Stimulated activated CD8-positive, alpha-beta memory T cell treated with anti-CD3 and anti-CD28 coated beads, Interleukin-15, amount 100 ng/mL, for 1 hour (primary cell): Measurements from ENCODE around the gene KCTD1.
"Not testable (repeated sequence)": the region's sequence is repeated elsewhere in the genome, so short reads cannot be mapped to it uniquely, and the experiment has no call there.

Experiments used
- DNase-seq: peaks from one replicate; pipeline ENCODE4 v3.0.0-alpha.2; 2020; ENCODE audit warnings: low read depth

KCTD1 gene

DNA sequence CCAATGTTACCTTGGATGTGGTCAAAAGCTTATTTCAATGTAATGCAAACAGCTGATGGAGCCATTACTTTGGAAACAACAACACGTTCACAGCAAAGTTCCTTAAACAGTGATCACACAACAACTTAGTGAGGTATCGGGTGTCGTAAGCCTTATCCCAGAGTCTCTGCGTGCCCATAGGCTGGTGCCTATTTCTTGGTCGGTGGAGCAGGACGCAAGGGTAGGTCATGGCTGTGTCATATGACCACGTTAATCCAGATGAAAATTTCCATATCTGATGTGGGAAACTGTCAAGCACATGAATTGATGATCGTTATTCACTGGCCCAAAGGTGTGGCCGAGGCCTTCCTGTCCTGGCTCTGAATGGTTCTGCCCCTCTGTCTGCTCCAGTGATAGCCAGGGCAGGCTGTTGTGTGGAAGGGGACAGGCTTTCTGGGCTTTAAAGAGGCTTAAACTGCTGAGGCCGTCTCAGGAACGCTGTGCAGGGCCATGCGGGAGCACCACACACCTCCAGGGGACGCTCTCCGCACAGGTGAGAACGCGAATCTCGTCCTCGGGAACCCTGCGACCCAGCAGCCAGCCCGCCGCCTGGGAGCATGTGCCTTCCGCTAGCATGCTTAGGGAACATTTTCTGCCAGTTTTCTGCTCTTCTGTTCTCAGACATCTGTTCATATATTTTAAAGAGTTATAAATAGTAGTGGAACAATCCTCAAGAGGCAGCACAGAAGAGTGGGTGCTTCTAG is 90.6 kb downstream of the KCTD1 start:
- DNase-seq, result no peak

DNA sequence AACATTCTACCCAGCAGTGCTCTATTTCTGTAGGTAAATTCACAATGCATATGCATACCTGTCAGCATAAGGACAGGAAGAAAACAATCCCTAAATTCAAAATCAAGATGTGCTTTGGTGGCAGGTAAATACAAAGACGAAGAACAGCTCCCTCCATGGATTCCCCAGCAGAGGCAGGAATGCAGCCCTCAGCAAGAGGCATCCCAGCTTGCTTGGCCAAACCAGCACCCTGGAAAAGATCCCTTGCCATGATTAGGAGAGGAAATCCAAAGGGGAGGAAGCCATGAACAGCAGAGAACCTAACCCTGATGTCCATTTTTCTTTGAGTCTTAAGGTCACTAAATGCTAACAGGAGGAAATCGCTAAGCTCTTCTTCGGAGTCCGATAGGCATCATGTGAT is 91.2 kb downstream of the KCTD1 start:
- DNase-seq, result no peak

DNA sequence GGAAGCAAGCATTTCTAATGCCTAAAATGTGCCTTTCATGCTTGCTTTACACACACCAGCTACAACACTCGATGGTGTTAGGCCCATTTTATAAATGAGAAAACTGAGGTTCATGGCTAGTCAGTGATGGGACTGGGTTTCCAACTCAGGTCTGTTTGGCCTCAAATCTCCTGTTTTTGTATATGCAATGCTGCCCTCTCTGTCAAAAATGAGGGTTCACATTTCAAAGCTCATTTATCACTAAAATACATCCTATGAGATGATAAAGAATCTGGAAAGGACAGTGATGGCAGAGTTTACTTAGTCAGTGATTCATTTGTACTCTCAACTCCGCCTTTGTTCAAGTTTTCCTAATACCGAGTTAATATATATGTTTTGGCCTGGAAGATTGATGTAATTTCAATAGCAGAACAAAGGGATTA is 92.3 kb downstream of the KCTD1 start:
- DNase-seq, result no peak

DNA sequence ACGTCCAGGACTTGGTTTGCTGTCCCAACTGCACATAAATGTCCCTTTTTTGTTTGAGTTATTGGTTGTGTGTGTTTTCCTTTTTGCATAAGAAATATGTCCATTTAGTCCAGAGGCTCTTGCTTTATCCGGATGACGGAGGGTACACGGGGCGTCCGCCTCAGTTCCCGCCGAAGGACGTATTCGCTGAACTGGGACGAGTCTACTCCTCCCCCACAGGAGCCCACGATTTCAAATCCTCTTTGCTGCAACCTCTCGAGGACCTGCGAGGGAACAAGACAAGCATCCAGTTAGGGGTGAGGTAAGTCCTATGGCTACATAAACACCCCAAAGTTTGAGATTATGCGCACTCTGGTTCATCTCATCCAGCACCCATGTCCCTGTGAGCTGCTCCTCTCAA is 92.7 kb downstream of the KCTD1 start:
- DNase-seq, result no peak

DNA sequence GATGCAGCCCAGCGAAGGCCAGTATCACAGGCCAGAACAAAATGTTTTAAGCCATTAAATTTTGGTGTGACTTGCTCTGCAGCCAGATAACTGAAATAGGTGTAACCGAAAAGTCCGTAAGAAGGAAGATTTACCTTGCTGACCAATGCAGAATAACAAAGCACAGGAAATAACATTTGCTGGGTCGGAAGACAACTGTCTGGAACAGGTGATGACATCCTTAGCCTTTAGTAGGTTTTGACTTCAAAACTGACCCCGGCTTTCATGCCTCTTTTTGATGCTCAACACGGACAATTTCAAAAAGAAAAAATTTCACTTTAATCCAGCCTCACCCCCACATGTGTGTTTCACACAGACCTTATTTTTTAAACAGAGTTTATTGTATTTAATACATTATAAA is 93.7 kb downstream of the KCTD1 start:
- DNase-seq, result no peak

DNA sequence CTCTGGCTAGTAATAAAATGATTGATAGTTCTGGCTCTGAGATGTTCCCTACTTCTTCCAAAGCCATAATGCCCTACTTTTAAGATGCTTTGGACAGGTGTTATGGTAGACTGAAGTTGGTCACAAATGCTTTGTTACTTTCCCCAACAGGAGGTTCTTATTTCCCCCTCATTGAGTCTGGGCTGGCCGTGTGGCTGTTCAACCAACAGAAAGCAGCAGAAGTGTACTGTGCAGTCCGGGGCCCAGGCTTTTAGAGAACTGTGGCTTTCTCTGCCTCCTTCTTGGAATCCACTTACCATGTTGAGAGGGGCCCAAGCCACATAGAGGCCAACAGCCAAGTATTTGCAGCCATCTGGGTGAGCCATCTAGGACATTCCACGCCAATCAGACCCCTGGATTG is 94.2 kb downstream of the KCTD1 start:
- no peak for DNase-seq

DNA sequence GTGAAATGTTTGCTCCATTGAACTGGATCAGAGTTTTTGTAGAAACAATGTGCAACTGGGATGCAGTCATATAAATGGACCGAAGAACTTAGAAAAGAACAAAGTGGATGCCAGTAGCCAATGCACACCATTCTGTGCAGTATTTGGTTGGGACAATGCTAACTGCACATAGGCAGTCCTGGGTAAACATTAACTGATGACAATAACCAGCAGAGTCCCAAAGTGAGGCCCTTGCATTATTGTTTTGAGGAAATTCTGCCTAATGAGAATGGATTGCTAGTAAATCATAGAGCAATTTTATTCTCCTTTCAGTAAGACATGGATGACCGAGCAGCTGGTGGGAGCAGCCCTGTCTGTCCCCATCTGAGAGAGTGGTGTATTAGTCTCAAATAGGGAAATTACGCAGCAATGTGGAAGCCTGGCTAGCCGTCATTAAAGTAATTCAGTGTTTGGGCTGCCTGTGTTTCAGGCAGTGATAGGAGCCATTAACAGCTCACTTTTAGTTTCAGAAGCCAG is 94.9 kb downstream of the KCTD1 start:
- DNase-seq, result no peak

DNA sequence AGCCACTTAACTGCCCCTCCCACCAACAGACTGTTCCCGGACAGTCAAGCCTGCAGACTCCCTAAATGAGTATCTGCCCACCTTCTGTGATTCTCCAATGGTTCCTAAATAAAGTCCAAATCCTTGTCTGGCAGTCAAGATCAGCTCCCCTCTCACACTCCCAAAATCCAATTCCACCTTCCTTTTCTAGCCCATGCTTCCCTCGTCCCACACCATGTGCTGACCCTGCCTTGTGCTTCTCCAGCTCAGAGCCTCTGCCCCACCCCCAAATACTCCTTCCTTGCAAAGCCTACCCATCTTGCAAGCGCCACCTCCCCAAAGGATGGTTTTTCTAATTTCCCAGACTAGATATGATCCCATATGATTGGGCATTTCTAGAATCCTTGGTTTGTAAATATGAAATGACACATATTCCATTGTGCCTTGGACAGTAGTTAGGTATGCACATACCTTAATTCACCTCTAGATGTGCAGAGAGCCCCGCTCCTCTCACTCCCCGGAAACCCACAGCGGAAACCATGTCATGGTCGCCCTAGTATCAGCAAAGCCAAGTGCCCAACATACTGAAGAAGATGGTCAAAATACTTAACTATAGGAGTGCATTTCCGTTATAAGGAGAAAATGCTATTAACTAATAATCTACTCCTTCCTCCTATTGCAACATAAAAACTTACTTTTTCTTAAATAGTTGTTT is 97.2 kb downstream of the KCTD1 start:
- no peak for DNase-seq

DNA sequence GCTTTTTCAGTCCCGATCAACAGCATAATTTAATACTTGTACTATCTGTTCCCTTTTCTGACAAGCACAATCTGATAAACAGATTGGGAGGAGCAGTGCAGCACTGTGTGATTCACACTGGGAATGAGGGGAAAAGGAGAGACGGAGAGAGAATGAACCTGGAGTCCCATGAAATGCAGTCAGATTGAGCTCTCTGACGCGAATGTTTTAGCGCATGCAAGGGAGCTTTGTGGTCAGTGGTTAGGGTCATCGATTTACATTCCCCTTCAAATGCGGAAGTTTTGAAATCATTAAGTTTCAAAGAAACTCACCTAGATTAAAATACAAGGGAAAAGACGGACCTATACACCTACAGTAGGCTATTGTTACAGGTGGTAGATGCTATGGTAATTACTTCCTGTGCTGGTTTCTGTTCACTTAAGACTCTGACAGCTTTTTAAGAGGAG is 99.6 kb downstream of the KCTD1 start:
- DNase-seq, result no peak

DNA sequence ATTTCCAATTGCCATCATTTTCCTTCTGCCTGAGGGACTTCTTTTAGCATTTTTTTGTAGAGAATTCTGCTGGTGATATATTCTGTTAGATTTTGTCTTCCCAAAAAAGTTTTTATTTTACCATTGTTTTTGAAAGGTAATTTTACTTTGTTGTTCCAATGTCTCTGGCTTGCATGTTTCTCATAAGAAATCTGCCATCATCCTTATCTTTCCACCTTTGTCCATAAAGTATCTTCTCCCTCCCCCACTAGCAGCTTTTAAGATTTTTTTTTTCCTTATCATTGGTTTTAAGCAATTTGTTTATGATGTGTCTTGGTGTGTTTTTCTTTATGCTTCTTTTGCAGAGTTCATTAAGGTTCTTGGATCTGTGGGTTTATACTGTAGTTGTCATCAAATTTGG is 104.5 kb downstream of the KCTD1 start:
- no peak for DNase-seq

DNA sequence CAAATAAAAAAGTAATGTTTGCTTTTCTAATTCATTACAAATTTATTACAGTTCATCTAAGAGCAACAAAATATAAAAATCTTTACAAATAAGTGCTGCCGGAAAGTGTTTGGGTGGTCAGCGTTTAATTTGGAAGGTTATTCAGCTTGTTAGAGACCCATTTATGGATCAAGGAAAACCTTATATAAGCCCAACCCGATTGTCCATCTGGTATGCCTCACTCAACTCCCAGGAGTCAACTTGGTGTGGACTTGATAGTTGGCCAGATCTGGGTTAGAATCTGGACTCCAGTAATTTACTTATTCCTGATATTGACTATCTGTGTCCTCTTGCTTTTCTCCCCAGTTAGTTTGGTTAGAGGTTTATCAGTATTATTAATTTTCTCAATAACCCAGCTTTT is 106.2 kb downstream of the KCTD1 start:
- DNase-seq, result no peak

DNA sequence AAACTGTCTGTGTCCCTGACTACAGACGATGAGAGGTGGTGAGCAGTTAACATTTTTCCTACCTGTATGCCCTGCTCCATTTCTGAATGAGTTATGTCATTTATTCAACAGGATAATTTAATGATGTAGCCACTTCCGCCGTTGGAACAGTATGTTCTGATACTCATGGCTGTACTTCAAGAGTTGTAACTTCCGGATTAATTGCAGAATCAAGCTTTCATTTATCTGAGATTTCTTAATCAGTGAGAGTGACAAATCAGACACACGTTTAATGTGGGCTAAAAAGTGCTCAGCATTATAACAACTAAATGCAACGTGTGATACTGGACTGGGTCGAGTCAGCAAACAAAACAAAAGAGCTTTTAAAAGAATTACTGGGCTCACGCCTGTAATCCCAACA is 107.7 kb downstream of the KCTD1 start:
- no peak for DNase-seq

DNA sequence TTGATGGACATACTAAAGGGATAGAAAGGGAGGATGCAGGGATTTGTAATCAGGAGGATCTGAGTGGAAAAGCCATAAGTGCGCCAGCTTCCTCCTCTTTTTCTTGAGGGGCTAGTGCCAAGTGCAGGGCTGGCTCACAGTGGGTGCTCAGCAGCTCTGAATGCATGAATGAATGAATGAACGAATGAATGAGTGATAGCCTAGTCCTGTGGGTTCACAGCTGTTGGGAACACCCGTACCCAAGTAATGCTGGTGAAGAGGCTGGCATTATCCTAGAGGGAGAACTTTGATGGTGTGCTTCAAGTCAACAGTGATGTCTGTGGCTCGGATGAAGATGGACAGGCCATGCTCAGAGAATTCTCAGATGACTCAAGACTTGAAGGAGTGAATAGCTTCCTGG is 108.8 kb downstream of the KCTD1 start:
- DNase-seq, result no peak

DNA sequence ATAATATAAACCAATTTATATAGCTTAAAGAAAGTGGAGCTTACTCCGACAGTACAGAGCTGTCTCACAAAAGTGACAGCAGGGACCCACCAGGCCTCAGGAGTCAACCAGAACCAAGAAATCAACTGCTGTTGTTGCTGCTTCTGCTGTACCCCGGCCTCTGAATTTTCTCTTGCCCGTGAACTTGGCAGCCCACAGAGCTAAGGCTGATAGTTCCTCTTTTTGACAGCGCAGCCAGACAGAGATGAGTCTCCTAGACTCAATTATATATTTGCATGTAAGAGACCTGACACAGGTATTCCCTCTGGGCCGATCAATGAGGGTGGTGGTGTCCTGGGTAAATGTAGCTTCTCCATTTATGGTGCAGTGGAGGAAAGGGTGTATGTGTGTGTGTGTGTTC is 109.4 kb downstream of the KCTD1 start:
- no peak for DNase-seq

DNA sequence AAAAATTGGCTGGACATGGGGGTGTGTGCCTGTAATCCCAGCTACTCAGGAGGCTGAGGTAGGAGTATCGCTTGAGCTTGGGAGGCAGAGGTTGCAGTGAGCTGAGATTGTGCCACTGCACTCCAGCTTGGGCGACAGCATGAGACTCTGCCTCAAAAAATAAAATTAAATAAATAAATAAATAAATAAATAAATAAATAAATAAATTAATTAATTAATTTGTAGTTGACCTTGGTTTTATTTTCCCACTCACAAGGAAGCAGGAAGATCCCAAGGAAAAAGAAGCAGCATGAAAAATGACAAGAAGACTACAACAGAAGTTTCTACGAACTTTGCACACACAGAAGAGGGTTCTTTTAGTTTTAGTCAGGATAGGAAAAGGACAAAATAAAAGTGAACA is 110.7 kb downstream of the KCTD1 start:
- DNase-seq, result not testable (repeated sequence)

DNA sequence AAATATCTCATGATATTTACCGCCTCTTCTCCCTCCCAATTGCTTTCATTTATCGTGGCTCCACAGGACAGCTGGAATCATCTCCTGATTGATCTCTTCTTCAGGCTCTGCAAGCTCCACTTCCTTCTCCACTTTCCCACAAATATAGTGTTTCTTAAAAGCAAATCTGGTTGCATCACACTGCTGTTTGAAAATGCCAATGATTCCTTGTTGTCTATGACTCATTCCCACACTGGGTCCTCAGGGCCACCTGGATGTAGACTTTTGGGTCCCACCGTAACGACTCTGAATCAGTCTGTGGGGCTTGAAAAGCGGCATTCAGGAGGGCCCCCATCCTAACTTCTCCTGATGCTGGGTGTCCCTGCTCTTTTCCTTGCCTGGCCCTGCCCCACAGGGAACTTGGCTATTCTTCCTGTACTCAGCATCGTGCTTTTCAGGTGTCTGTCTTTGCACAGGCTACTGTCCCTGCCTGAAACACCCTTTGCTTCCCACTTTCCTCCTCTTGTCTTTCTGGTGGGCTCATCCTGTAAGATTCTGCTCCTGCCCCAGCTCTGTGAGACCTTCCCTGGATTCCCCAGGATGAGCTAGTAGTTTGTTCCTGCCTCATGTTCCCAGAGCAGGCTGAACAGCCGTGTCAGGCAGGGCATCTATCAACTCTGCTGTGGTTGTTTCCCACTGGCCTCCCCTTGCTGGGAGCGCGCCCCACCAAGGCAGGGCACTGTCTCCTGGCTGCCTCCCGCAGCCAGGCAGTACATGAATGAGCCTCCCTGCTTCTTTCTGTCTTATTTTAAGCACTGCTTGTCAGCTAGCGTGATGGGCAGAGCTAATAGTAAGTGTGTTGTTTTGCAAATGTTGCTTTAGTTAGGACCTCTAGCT is 111.9 kb downstream of the KCTD1 start:
- DNase-seq, result no peak

DNA sequence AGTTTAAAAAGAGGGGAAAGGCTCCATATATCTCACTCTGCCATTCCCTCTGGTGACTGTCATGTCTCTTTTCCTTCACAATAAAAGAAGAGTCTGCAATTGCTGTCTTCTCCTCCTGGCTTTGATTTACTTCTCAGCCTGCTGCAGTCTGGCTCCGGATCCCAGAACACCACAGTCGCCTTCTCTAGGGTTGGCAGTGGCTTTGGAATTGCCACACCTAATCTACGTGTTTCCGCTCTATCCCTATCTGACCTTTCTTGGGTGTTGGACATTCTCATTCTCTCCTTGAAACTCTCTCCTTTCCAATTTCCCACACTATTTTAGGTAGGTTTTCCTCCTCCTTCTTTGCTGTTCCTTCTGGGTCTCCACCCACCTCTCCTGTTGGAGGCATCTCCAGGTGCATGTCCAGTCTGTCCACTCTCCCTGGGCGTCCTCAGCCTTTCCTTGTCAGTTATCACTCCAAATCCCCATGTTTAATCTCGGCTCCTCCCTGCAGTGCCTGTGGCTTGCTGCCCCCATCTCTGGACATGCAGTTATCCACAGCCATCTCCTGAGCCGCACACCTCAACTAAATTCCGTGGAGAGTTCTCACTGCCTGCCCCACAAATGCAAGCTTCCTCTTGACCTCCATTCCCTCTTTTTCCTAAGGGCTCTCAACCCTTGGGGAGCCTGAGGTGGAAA is 112.8 kb downstream of the KCTD1 start:
- no peak for DNase-seq

DNA sequence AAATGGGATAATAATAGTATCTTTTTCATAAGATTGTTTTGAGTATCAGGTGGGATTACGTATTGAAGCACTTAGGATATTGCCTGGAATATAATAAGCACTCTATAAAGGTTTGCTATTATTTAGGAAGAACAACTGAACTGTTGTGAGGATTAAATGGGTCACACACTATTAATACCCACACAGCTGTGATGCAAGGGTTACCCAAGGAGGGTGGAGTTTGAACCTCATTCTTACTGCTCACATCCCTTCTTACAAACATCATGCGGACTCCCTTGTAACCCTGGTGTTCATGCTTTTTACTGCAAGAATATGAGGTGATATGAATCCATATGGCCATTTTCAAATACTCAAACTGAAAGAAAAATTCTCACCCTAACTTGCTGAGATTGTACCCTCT is 113.5 kb downstream of the KCTD1 start:
- DNase-seq, result no peak

DNA sequence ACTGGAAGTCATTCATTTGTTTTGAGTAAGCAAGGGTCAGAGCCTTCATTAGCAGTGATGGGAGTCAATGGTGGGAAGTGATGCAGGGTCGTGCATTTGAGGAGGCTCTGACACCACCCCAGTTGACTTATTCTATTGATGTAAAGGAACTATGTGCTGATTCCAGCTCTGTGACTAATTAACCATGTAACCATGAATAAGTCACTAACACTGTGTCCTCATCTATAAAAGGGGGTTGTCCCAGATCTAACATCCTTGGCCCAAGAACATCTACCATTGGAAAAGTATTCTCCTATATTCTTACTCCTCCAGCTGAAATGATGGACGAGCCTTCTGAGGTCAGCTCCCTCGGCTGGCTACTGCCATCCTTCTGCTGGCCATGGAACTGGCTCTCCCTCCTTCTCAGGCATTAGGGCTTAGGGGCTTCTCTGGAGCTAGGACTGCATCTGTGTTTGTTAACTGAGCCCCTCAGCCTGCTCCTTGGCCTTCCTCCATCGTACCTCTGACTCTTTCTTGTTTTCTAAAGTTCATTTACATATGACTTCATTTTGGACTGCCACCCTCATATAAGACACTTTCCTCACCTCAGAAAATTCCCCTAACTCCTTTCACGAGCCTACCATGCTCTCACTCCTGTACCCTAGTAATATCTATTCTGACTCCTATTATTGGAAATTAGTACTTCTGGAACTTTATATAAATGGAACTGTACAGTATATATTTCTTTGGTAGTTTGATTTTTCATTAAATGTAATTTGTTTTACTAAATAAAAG is 115.5 kb downstream of the KCTD1 start:
- DNase-seq, result no peak

DNA sequence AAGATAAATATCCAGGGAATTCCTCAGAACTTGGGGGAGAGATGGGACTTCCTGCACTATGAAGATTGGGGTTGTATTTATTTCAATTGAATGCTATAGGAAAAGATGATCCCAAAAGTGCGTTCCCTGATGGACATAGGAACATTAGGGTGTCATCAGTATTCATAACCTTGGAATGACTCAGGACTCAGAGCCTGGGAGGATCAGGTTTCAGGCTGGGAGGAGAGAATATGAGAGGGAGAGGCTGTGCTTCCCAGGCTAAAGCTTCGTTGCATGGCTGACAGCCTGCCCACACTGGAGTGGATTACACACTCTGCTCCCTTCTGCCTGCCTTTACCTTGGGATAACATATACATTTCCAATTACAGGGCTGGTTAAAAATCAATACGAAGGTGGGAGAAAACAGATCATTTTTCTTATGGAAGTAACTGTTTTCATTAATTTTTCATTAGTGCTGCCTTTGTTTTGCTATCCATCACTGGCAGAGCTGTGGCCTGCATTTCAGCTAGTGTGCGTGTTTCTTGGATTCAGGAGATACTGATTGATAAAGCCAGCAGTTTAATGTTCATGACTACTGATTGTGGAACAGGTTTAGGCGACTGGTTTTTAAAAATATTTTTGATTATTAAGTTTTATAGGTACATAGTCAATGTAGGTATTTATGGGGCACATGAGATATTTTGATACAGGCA is 118.7 kb downstream of the KCTD1 start:
- DNase-seq, result no peak

DNA sequence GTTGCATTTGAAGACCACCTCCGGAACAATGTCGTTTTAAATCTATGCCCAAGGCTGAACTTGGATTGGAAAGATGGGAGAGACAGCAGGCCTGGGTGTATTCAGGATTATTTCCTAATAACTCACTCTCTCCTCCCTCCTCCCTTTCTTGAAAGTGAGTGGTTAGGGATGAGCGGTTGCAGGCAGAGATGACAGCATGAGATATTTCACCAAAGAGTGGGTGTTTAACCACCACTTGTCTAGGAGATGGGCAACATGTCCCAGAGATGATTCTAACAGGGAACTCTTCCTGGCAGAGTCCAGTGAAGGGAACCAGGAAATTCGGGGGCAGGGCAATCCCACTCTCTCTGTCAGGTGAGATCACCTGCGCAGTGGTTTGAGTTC is 123.2 kb downstream of the KCTD1 start:
- no peak for DNase-seq
